ENCODE measurements around the gene DHX8.
"Not testable (repeated sequence)": the region's sequence is repeated elsewhere in the genome, so short reads cannot be mapped to it uniquely, and the experiment has no call there.

The DHX8 gene

GRCh38 chr17:43475494-43476089 lies 8.2 kb upstream of the DHX8 start:
- Mint-ChIP-seq H3K9me3 (no peaks in the 10 kb centered on the region), H3K27me3 (peaks cover 2% of the 10 kb centered on the region), H3K27ac (no peak overlapping the region), H3K36me3 (ENCODE audit: low read depth) (no peaks in the 10 kb centered on the region), H3K4me1 (ENCODE audit: low read depth) (no peaks in the 10 kb centered on the region), H3K4me3 (no peak overlapping the region)
- DNase-seq, result no peak

DNA sequence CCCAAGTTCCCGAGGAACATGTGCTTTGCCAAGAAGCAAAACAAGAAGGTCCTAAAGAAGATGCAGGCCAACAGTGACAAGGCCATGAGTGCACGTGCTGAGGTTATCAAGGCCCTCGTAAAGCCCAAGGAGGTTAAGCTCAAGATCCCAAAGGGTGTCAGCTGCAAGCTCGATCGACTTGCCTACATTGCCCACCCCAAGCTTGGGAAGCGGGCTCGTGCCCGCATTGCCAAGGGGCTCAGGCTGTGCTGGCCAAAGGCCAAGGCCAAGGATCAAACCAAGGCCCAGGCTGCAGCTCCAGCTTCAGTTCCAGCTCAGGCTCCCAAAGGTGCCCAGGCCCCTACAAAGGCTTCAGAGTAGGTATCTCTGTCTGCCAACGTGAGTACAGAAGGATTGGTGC lies 7.5 kb upstream of the DHX8 start:
- not testable (repeated sequence) for H3K36me3 Mint-ChIP-seq (ENCODE audit: low read depth); H3K9me3 Mint-ChIP-seq; DNase-seq; H3K4me1 Mint-ChIP-seq (ENCODE audit: low read depth); H3K27ac Mint-ChIP-seq; H3K27me3 Mint-ChIP-seq; H3K4me3 Mint-ChIP-seq

DNA sequence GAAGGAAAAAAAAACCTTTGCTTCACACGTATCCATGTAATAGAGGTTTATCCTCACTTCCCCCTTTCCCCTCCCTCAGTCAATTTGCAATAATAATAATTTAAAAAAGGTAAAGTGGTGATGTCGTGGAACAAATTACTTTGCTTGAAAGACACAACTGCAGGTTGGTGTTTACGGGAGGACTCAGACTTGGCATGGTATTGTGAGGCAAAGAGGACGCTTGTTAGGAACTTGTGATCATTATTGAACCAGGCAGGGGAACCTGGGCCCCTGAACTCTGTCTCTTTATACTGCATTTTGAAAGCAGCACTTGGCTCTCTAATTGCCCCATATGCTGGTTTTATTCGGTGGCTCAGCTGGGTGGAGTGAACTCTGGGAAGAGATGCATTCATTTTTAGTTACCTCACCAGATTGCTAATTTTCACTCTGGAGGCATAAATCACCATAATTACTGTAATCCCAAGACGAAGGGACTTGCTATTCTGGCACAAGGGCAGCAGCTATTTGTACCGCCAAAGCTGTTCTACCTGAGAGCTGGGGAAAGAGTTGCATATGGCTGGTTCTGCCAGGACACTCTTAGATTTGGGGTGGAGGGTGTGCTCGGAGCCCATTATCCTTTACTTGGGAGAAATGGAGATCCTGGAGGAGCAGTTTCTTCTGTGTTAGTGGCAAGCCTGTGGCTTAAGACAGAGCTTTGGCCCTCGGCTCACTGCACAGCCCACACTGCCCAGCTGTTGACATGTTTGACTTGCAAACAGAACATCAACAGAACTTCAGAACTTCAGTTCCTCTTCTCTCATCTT lies 5.7 kb upstream of the DHX8 start:
- no peaks in the 10 kb centered on the region for H3K9me3 Mint-ChIP-seq
- no peaks in the 10 kb centered on the region for H3K27me3 Mint-ChIP-seq
- no peak overlapping the region for H3K27ac Mint-ChIP-seq

GRCh38 chr17:43479948-43480347 lies 3.8 kb upstream of the DHX8 start:
- Mint-ChIP-seq H3K9me3 (no peaks in the 10 kb centered on the region), H3K4me1 (ENCODE audit: low read depth) (peaks cover 14% of the 10 kb centered on the region), H3K4me3 (no peak overlapping the region), H3K27me3 (no peaks in the 10 kb centered on the region), H3K27ac (no peak overlapping the region), H3K36me3 (ENCODE audit: low read depth) (peaks cover 10% of the 10 kb centered on the region)
- DNase-seq, result no peak

More for the DNA sequence above, 5.7 kb upstream of the DHX8 start:
- no peaks in the 10 kb centered on the region for H3K36me3 Mint-ChIP-seq (ENCODE audit: low read depth)
- no peaks in the 10 kb centered on the region for H3K4me1 Mint-ChIP-seq (ENCODE audit: low read depth)
- DNase-seq, result no peak
- H3K4me3 Mint-ChIP-seq, result no peak overlapping the region

DNA sequence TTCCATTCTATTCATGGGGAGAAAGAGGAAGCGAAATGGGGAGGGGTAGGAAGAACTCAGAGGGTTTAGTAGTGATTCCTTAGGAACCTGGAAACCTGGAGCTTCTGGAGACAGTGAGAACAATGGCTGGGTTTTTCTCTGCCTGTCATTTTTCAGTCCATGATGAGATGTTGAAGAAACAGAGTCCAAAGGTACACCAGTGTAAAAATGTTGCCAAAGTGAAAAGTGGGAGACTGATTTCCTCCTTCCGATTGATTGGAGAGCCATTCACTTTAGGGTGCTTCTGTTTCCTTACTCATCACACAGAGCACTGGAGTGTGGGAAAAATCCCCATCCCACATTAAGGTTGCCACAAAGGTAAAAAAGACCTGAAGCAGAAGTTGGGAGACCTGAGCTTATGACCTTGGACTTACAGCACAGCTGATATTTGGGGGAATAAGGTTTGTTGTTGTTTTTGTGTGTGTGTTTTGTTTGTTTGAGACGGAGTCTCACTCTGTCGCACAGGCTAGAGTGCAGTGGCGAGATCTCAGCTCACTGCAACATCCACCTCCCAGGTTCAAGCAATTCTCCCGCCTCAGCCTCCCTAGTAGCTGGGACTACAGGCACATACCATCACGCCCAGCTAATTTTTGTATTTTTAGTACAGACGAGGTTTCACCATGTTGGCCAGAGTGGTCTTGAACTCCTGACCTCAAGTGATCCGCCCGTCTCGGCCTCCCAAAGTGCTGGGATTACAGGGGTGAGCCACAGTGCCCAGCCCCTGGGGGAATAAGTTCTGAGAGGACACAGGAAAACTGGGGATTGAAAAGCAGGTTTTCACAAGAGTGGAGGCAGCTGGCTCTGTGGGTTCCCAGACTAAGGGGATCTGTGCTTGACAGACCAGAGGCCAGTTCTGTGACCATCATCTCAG lies 1.4 kb upstream of the DHX8 start:
- Mint-ChIP-seq H3K27me3 (no peaks in the 10 kb centered on the region), H3K9me3 (no peaks in the 10 kb centered on the region), H3K4me3 (no peak overlapping the region), H3K4me1 (ENCODE audit: low read depth) (peaks cover 31% of the 10 kb centered on the region), H3K36me3 (ENCODE audit: low read depth) (peaks cover 12% of the 10 kb centered on the region), H3K27ac (peak overlapping the region; percentile 11)
- no peak for DNase-seq

DNA sequence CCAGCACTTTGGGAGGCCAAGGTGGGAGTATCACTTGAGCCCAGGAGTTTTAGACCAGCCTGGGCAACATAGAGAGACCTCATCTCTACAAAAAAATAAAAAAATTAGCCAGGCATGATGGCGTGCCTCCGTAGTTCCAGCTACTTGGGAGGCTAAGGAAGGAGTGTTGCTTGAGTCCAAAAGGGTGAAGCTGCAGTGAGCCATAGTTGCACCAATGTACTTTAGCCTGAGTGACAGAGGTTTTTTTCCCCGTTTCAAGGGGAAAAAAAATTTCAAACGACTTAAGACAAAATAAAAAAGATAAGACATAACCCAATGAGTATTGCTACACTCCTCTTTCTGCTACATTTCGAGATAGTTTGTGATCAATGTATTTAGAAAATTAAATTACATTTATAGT lies 6.8 kb downstream of the DHX8 start:
- peaks cover 59% of the 10 kb centered on the region for H3K36me3 Mint-ChIP-seq (ENCODE audit: low read depth)
- H3K9me3 Mint-ChIP-seq, result no peaks in the 10 kb centered on the region
- no peak overlapping the region for H3K4me3 Mint-ChIP-seq
- H3K4me1 Mint-ChIP-seq (ENCODE audit: low read depth), result peaks cover 19% of the 10 kb centered on the region
- DNase-seq, result no peak
- no peaks in the 10 kb centered on the region for H3K27me3 Mint-ChIP-seq
- H3K27ac Mint-ChIP-seq, result no peak overlapping the region

DNA sequence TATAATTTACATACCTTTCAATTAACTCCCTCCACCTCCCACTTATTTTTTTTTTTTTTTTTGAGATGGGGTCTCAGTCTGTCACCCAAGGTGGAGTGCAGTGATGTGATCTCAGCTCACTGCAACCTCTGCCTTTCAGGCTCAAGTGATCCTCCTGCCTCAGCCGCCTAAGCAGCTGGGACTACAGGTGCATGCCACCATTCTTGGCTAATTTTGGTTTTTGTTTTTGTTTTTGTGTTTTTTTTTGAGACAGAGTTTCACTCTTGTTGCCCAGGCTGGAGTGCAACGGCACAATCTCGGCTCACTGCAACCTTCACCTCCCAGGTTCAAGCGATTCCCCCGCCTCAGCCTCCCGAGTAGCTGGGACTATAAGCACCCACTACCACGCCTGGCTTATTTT lies 25.7 kb downstream of the DHX8 start:
- H3K27me3 Mint-ChIP-seq; DNase-seq; H3K9me3 Mint-ChIP-seq; H3K4me1 Mint-ChIP-seq (ENCODE audit: low read depth); H3K27ac Mint-ChIP-seq; H3K4me3 Mint-ChIP-seq: not testable (repeated sequence)
- peaks cover 87% of the 10 kb centered on the region for H3K36me3 Mint-ChIP-seq (ENCODE audit: low read depth)

- not testable (repeated sequence) for DNase-seq; H3K4me3 Mint-ChIP-seq; H3K4me1 Mint-ChIP-seq (ENCODE audit: low read depth); H3K9me3 Mint-ChIP-seq; H3K27ac Mint-ChIP-seq; H3K27me3 Mint-ChIP-seq
- H3K36me3 Mint-ChIP-seq (ENCODE audit: low read depth), result peaks cover 82% of the 10 kb centered on the region
Observed at GRCh38 chr17:43511199-43511598, 27.4 kb downstream of the DHX8 start.

DNA sequence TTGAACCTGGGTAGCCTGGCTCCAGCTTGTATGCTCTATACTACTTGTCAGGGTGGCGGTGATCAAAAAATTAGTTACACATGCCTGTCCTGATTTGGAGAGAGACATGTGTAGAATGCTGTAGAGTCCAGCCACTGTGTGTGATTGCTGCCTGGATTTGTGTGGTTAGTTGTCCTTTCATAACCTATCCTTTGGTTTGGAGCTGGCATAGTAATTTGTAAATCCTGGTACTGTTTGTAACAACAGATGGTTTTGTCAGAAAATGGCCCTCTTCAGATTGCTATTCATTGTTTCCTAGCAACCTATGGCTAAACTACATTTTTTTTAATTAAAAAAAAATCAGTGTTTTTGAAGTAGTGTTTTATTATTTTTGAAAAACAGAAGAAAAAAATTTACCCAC lies 31.9 kb downstream of the DHX8 start:
- Mint-ChIP-seq H3K27me3 (no peaks in the 10 kb centered on the region), H3K36me3 (ENCODE audit: low read depth) (peaks cover 80% of the 10 kb centered on the region), H3K4me3 (no peak overlapping the region), H3K27ac (no peak overlapping the region), H3K4me1 (ENCODE audit: low read depth) (peaks cover 15% of the 10 kb centered on the region), H3K9me3 (no peaks in the 10 kb centered on the region)
- DNase-seq, result no peak

DNA sequence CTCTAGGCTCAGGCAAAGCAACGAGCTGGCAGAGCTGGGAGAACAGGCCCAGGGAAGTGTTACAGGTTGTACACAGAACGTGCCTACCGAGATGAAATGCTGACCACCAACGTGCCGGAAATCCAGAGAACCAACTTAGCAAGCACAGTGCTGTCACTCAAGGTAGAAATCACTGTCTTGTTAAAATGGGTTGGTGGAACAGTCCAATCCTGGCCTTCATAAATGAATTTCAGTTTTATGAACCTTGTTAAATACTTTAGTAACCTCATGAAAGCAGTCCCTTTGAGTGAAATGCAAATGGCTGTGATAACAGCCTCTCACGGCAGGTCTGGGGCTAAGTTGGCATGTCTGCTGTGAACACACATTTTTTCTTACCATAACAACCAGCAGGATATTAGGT lies 33.4 kb downstream of the DHX8 start:
- H3K36me3 Mint-ChIP-seq (ENCODE audit: low read depth), result peaks cover 86% of the 10 kb centered on the region
- DNase-seq, result peak; percentile 2
- no peaks in the 10 kb centered on the region for H3K27me3 Mint-ChIP-seq
- H3K4me3 Mint-ChIP-seq, result no peak overlapping the region
- H3K9me3 Mint-ChIP-seq, result no peaks in the 10 kb centered on the region
- peak overlapping the region; percentile 56 for H3K27ac Mint-ChIP-seq
- H3K4me1 Mint-ChIP-seq (ENCODE audit: low read depth), result peaks cover 15% of the 10 kb centered on the region

- H3K27me3 Mint-ChIP-seq, result no peaks in the 10 kb centered on the region
- peaks cover 15% of the 10 kb centered on the region for H3K4me1 Mint-ChIP-seq (ENCODE audit: low read depth)
- peak overlapping the region; percentile 56 for H3K27ac Mint-ChIP-seq
- peak; percentile 13 for DNase-seq
- peaks cover 85% of the 10 kb centered on the region for H3K36me3 Mint-ChIP-seq (ENCODE audit: low read depth)
- H3K4me3 Mint-ChIP-seq, result no peak overlapping the region
- no peaks in the 10 kb centered on the region for H3K9me3 Mint-ChIP-seq
Observed at GRCh38 chr17:43517615-43518386, 34.0 kb downstream of the DHX8 start.

DNA sequence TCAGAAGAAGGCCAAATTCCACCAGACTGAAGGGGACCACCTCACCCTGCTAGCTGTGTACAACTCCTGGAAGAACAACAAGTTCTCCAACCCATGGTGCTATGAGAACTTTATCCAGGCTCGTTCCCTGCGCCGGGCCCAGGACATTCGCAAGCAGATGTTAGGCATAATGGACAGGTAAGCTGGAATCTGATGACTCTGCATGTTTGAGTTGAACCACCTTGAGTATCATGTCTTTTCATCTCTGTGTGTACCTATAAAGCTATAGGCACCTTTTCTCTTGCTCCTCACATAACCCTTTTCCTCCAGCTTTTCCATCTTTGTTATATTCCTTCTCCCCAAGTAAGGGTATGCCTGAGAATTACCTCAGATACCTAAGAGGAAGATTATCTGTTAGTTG lies 37.6 kb downstream of the DHX8 start:
- Mint-ChIP-seq H3K4me1 (ENCODE audit: low read depth) (peaks cover 15% of the 10 kb centered on the region), H3K27ac (no peak overlapping the region), H3K9me3 (no peaks in the 10 kb centered on the region), H3K27me3 (no peaks in the 10 kb centered on the region), H3K36me3 (ENCODE audit: low read depth) (peaks cover 97% of the 10 kb centered on the region), H3K4me3 (no peak overlapping the region)
- peak; percentile 2 for DNase-seq

DNA sequence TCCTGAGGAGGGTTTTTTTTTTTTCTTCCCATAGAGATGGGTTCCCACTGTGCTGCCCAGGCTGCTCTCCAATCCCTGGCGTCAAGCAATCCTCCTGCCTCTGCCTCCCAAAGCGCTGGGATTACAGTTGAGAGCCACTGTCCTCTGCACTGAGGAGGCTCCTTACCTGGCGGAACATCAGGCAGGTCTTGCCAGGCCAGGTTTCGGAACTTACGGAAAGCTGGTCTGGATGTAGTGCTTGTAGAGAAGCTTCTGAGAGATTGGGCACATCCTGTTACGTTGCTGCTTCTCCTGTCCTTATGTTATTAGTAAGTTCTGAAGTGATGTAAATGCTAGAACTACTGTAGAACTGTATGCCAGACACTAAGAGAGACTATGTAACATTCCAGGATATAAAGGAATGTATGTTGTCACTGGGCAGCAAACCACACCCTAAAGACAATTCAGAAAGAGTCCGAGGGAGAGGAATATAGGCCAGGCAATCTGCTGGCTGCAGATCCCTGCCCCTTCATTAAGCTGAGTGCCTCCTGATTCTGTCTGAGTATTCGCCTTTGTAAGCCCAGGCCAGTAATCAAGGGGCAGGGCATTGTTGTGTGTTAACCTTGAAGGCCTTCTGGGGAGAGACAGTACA lies 41.3 kb downstream of the DHX8 start:
- DNase-seq, result no peak
- H3K36me3 Mint-ChIP-seq (ENCODE audit: low read depth), result peaks cover 79% of the 10 kb centered on the region
- H3K27me3 Mint-ChIP-seq, result no peaks in the 10 kb centered on the region
- no peak overlapping the region for H3K27ac Mint-ChIP-seq
- H3K9me3 Mint-ChIP-seq, result no peaks in the 10 kb centered on the region
- no peak overlapping the region for H3K4me3 Mint-ChIP-seq
- peaks cover 1% of the 10 kb centered on the region for H3K4me1 Mint-ChIP-seq (ENCODE audit: low read depth)

Data from activated T-cell treated with anti-CD3 and anti-CD28 coated beads, Interleukin-2, amount 50 U/mL, for 24 hours (primary cell).